Measurements from ENCODE around the gene GADD45A.

GADD45A gene

DNA sequence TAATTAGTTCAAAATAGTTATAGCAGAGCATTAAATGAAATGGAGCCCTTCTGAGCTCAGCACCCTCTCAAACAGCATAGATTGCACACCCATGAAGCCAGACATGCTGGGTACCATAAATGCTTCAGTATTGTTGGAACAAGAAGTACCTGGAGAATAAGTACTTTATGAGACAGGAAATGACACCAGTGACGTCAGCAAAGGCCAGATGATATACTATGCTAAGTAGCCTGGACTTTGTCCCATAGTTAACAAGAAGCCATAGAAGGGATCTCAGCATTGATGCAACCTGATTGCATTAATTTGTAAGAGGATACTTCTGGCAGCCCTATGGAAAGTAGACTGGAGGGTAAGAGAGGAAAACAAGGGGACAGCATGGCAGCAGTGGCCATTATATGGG lies 16.3 kb upstream of the GADD45A start:
- DNase-seq (ENCODE audit: low read depth in 3 of 3): no peak

DNA sequence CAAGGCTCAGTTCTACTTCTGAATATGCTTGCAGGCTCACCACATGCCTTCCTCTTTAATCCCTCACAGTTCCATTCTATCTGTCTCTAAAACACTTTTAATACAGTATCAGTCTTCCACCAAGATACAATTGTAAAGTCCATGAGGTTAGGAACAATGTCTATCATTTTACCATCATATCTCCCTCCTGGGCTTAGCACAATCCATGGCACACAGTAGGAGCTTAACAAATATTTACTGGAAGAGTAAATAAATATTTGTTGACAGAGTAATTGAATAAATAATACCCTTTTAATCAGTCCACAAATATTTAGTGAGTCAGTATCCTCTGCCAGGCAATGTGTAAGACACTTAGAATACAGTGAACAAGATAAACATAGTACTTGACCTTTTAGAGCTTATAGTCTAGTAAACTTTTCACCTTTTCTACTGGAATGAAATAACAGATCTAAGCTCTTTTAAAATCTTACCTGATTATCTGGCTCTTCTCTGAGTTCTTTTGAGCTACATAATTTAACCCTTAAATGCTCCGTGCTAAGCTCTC lies 12.7 kb upstream of the GADD45A start:
- no peak for DNase-seq (ENCODE audit: low read depth in 3 of 3)

DNA sequence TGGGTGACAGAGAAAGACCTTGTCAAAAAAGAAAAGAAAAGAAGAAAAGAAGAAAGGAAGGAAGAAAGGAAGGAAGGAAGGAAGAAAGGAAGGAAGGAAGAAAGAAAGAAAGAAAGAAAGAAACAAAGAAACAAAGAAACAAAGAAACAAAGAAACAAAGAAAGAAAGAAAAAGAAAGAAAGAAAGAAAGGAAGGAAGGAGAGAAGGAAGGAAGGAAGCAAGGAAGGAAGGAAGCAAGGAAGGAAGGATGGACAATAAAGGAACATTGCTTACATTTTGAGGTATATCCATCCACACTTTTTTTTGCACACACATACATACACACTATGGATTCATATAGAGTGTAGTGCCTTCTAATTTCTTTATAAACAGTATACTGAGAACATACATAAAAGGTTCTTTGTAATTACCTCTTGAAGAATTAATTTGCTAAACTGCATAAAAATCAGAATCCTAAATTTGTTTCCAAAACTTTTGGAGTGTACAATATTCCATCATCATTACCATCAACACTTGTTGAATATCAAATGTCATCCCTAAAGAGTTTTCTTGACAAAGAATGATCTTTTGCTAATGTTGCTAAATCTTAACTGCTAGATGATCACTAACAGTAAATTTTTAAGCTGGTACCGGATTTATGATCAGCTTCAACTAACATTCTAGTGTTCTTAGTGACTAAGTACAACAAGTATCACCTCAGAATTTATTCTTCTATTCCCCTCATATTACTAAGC lies 11.4 kb upstream of the GADD45A start:
- no peak for DNase-seq (ENCODE audit: low read depth in 3 of 3)

DNA sequence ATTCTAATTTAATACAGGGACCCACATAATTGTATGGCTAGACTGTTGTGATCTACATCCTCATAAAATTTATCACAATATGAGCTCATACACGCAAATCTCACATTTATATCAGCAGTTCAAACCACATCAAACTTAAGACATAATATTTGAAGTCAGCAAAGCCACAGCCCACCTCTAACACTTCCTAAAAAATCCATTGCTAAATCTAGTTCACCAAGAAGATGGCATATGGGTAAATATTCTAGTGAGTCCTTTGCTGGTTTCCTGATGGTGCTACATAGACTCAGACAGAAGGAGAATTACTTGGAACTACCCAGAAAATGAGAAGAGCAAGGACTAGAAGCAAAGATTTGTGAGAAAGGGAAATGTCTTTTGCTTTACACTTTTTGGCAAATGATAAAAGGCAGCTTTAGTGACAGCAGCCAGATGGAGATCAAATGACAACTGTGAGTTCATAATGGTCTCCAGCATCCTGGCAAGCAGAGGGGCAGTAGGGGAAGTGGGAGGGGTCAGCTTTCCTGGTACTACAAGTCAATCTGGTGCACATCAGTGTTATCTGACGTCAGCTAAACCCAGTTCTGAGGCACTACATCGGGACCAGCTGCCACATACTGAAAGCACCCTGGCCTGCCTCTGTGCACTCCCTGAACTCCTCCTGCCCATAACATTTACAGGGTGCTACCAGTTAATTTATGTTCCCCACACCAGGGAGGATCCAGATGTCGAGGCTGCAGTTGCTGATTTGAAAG lies 10.6 kb upstream of the GADD45A start:
- peak in 1 of 3 experiments; percentile 22 for DNase-seq (ENCODE audit: low read depth in 3 of 3)

DNA sequence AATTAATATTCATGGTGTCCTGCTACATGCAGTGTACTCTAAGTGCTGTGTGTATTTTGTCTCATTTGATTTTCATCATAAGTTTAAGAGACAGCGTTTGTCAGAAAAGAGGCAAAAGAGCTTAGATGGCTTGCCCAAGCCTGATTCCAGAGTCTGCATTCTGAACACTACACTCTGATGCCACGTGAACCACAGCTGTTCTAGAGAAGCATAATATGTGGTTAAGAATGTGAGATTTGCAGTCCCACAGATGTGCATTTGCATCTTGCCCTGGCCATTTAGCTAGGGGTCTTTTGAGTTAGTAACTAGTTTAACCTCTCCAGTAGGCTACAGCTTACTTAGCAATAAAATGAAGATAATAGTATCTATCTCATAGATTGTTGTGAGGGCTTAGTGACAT lies 9.2 kb upstream of the GADD45A start:
- DNase-seq (ENCODE audit: low read depth in 3 of 3): no peak

DNA sequence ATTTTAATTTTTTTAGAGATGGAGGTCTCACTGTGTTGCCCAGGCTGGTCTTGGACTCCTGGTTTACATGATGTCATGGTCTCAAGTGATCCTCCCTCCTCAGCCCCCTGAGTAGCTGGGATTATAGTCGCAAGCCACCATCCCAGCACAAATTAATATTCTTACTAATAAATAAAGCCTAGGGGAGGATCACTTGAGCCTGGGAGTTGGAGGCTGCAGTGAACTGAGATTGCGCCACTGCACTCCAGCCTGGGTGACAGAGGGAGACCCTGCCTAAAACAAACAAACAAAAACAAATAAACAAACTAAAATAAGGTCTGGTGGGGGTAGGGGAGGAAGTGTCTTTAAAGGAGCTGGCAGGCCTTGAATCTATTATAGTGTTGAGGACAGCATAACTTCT lies 8.7 kb upstream of the GADD45A start:
- DNase-seq (ENCODE audit: low read depth in 3 of 3): no peak

DNA sequence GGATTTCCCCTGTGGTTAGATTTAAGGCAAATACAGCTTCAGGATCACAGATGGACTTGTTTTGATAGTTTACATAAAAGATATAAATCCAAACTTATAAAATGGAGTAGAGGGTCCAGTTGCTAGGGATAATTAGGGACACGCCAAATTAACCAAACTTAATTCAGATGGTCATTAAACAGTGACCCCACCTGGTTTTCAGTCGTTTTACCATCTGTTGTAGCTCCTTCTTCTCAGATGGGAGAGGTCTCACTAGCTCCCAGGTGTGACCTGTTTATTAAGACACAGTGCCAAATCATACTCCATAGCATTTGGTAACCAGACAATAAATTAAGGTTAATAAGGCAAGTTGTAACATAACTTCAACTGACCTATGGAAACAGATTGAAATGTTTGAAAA lies 8.1 kb upstream of the GADD45A start:
- DNase-seq (ENCODE audit: low read depth in 3 of 3): no peak

DNA sequence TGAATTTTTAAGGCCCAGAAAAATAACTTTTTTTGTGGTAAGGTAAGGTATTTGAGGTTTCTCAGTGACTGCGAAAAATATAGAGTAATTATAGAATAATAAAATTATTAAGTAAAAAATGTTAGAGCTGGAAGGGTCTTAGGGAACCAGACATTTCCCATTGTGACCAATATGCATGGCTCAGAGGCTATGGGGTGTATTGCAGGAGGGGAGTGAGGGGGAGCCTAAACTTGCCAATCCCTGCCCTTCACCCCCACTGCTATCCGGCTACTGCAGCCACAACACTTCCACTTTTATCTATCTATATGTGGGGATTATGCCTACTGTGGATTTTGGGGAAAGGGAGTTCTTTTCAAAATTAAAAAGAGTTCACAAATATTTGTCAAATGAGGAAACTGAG lies 7.6 kb upstream of the GADD45A start:
- no peak for DNase-seq (ENCODE audit: low read depth in 3 of 3)

DNA sequence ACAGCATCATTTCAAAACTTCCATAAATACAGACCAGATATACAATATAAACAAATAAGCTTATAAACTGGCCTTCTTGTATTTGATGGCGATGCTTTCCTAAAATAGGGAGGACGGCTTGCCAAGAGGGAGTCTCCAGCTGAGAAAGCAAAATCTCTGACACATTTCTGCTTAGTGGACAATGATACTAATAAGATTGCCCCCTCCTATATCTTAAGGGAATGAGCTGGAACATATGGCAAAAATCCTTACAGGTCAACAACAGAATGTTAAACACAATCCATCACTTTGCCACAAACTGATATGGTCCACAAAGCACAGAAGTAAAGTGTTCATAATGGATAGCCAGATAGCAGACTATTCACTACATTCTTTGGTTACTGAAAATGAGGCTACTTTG lies 7.1 kb upstream of the GADD45A start:
- DNase-seq (ENCODE audit: low read depth in 3 of 3): no peak

DNA sequence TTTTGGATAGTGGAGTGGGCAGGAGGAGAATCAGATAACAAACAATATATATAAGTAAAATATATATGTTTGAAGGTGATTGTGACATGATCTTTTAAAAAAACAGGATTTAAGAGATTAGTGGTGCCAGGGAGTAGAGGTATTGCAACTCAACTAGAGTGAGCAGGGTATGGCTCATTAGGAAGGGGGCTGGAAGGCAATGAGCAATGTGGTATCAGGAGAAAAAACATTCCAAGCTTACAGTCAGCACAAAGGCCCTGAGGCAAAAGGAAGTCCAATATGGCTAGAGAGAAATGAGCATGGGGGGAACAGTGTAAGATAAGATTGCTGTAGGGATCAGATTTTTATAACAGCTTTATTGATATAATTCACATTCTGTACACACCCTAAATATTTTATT lies 5.3 kb upstream of the GADD45A start:
- DNase-seq (ENCODE audit: low read depth in 3 of 3): no peak

DNA sequence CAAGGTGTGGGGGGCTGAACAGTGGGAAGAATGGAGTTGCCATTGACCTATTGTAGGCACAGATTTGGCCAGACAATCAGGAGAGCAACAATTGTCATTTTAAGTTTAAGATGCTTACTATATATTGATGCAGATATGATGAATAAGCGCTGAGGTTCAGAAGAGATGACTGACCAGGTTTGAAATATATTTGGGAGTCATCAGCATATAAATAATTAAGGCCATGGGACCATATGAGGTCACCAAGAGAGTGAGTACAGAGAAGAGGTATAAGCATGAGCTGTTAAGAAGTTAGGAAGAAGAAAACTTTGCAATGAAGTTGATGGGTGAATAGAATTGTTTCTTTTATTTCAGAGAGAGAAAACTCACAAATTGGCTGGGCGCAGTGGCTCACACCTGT lies 4.5 kb upstream of the GADD45A start:
- no peak for DNase-seq (ENCODE audit: low read depth in 3 of 3)

DNA sequence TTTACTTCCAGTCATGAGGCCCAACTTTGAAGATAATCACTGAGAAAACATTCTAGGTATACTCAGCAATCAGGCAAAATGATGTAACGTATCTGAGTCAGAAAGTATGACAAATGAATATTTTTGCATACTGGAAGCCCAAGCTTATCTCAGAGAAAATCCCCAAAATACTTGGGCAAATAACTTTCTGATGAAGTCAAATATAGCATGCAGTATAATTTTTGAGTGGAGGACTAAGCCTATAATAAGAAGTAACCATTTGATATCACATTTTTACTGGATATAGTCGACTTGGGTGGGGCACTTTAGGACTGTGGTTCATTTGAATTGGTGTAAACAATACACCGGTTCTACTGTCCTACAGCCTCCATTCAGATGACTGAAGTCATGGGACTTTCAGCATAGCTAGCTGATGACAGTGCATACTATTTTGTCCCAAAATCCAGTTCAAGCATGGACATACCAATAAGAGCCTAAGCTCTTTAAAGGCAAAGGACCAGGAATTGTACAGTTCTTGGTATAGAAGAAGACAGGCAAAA lies 2.3 kb upstream of the GADD45A start:
- DNase-seq (ENCODE audit: low read depth in 3 of 3): no peak

DNA sequence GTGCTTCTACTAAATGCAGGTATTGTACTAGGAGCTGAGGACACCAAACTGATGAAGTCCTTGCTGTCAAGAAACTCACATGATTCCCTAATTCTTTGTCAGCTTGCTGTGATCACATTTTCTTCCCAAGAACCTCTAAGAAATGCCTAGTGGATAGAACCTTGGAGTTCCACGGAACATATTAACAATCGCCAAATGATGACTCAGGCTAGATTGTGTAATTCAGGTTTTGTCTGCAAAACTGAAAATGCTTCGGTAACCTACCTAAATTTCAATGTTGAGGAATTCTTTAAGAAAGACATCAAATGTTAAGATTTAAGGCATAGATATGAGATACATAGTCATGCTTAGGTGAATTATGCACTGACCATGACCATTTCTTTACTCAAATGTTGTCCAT lies 1.7 kb upstream of the GADD45A start:
- DNase-seq (ENCODE audit: low read depth in 3 of 3): no peak

DNA sequence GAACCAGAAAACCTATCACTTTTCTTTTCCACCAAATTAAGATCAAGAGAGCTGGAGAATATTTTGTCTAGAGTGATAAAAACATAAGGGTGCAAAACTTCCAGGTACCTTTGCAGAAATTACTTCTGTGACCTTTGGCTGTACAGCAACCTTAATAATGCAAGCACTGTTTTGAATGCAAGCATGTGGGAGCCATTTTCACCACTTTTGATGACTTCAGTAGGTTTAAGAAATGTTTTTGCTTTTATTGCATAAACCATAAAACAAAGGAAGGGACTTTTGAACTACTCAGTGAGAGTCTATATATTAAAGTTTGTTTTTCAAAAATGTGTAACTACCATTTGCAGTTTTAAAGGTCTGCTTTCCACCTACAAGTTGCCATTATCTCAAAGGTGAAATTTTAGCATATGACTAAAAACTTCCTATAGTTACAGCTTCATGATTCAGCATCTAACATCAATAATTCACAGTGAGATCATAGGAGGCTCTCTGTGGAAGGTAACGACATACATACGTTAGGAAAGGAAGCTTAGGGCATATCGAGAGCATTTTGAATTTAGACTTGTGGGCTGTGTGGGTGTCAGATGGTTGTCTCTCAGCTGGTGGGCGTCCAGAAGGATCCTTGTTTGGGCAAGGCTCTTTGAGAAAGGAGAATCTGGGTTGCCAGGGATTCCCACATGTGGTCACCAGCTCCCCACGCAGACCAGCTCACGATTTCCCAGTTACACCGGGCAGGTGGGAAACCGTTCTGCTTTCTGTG lies 1.1 kb upstream of the GADD45A start:
- DNase-seq (ENCODE audit: low read depth in 3 of 3): peak; percentile 20 to 52 (median 23)

DNA sequence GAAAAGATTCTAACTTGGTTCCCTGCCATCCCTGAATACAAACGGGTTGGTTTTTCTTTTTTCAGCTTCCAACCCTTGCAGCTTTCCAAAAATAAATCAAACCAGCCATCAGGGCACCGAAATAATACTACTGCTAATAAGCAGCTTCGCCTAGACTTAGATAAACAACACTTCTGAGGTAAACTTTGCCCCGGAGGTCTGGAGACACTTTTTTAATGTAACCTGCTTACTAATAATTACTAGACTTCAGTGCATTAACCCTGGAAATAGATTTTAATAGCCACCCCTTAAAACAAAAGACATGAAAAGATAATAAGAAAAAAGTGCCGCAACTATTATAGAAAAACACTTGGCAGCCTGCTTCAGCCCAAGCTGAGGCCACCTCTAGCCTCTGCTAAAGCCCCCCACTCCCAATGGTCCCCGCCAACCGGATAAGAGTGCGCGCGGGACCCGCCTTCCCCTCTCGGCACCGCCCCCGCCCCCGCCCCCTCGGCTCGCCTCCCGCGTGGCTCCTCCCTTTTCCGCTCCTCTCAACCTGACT lies 405 bp upstream of the GADD45A start:
- DNase-seq (ENCODE audit: low read depth in 3 of 3): no peak

DNA sequence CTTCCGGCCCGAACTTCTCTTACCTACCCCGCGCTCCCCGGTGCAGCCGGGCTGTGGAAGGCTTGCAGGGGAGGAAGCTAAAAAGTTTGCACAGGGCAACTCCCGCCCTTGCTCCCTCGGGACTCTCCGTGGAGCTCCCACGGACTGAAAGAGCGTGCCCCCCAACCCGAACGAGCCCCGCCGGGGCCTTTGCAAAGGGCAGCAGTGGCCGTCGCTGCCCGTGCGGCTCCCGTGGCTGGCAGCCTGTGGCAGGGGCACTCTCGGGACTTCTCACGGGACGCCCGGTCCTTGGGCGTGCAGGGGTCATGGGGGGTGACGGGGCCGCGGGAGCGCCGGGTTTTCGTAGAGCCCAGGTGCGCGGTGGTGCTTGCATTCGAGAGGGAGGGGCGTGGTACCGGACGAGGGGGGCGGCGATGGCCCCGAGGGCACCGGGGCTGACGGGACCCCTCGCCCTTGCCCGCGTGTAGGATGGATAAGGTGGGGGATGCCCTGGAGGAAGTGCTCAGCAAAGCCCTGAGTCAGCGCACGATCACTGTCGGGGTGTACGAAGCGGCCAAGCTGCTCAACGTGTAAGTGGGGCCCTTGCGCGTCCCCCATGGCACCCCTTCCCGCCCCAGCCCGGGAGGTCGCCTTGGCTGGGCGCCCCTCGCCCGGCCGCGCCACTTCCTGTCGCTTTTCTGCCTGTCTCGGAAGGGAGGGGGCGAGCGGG lies 711 bp downstream of the GADD45A start:
- DNase-seq (ENCODE audit: low read depth in 3 of 3): peak in 2 of 3 experiments; percentile 17 to 57

DNA sequence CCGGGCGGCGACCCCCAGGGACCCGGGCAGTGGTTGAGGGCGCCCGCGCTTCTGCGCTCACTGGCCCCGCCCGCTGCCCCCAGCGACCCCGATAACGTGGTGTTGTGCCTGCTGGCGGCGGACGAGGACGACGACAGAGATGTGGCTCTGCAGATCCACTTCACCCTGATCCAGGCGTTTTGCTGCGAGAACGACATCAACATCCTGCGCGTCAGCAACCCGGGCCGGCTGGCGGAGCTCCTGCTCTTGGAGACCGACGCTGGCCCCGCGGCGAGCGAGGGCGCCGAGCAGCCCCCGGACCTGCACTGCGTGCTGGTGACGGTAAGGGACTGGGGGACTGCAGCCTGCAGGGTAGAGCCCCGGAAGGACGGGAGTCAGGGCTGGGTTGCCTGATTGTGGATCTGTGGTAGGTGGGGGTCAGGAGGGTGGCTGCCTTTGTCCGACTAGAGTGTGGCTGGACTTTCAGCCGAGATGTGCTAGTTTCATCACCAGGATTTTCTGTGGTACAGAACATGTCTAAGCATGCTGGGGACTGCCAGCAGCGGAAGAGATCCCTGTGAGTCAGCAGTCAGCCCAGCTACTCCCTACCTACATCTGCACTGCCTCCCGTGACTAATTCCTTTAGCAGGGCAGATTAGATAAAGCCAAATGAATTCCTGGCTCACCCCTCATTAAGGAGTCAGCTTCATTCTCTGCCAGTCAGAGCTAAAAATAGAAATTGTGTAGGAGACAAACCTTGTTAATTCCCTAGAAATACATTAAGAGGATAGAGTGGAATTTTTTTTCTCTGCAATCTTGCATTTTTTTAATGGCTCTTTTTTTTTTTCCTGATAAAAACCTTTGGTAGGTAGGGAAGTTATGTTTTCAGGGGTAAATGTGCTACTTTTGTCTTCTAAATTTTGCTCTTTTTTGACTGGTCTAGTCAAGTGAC lies 1.5 kb downstream of the GADD45A start:
- peak; percentile 22 to 54 (median 29) for DNase-seq (ENCODE audit: low read depth in 3 of 3)

DNA sequence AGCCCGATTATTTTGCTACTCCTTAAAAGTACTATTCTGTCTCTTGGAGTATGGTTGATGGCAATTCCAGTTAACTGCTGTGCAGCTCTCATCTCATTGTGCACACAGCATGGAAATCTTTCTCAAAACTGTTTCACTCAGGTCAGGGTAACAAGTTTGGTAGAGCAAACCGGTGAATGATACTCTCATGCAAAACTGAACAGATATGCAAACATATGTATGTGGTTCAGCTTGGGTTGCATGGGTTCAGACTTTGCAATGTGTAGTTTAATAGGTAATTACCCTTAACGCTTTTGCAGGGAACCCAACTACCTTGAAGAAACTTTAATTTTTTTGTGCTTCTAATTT lies 2.2 kb downstream of the GADD45A start:
- no peak for DNase-seq (ENCODE audit: low read depth in 3 of 3)

DNA sequence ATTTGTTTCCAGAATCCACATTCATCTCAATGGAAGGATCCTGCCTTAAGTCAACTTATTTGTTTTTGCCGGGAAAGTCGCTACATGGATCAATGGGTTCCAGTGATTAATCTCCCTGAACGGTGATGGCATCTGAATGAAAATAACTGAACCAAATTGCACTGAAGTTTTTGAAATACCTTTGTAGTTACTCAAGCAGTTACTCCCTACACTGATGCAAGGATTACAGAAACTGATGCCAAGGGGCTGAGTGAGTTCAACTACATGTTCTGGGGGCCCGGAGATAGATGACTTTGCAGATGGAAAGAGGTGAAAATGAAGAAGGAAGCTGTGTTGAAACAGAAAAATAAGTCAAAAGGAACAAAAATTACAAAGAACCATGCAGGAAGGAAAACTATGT lies 2.6 kb downstream of the GADD45A start:
- DNase-seq (ENCODE audit: low read depth in 3 of 3): no peak

DNA sequence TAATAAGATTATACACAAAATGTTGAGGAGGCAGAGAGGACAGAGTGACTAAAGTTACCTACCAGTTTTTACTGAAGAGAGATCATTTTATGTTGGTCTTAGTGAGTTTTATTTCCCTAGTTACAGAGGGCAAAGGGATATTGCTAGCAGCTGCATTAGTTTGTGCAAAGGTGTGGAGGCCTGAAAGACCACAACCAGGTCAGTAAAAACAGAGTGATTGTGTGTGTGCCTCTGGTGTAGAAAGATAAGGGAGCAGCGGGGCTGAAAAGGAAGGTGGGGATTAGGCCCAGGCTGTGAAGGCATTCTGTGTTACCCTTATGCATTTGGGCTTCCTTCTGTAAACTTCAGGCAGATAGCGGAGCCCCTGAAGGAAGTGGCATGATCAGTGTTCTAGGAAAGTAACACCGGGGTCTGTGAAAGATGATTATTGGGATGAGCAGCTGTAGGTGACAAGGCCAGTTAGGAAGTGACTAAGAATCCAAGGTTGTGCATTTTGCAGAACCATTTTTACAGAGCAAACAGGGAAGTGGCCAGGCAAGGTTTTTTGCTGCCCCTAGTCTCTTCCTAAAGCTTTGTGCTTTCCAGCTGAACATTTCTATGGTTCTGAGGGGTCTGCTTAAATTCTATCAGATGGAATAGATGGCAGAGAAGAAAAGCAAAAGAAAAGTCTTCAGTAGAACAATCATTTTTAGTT lies 3.7 kb downstream of the GADD45A start:
- no peak for DNase-seq (ENCODE audit: low read depth in 3 of 3)

Measured in stimulated activated CD4-positive, alpha-beta T cell treated with anti-CD3 and anti-CD28 coated beads, TNF-alpha, amount 100 ng/mL, for 24 hours (primary cell).